Nephron progenitor cell (in vitro differentiated cells): ENCODE measurements around the gene ZNF367.

Experiments used
- DNase-seq: peaks from one replicate; pipeline ENCODE4 v3.0.0; 2021
- H3K27ac Mint-ChIP-seq: 2 replicates; pipeline ENCODE4 v1.8.0; 2021; ENCODE audit warnings: mild to moderate bottlenecking, moderate library complexity, mixed read lengths
- H3K27me3 Mint-ChIP-seq: 2 replicates; pipeline ENCODE4 v1.8.0; 2021; ENCODE audit warnings: mild to moderate bottlenecking, low read depth, mixed read lengths; ENCODE audit not compliant: poor library complexity
- H3K36me3 Mint-ChIP-seq: 2 replicates; pipeline ENCODE4 v1.8.0; 2021; ENCODE audit warnings: low read depth, mixed read lengths
- H3K4me1 Mint-ChIP-seq: 2 replicates; pipeline ENCODE4 v1.8.0; 2021; ENCODE audit warnings: mixed read lengths
- H3K4me3 Mint-ChIP-seq: 2 replicates; pipeline ENCODE4 v1.8.0; 2021; ENCODE audit warnings: mild to moderate bottlenecking, moderate library complexity, mixed read lengths
- H3K9me3 Mint-ChIP-seq: 2 replicates; pipeline ENCODE4 v1.8.0; 2021; ENCODE audit warnings: mild to moderate bottlenecking, moderate library complexity, mixed read lengths
- TF ChIP-seq, protein P1 (sequence below): fragments of 200-600 bp; sonication (generic); IDR thresholded peaks from 2 replicates; pipeline ENCODE4 v1.5.0; 2021; ENCODE audit warnings: antibody characterized with exemption

Gene ZNF367

DNA sequence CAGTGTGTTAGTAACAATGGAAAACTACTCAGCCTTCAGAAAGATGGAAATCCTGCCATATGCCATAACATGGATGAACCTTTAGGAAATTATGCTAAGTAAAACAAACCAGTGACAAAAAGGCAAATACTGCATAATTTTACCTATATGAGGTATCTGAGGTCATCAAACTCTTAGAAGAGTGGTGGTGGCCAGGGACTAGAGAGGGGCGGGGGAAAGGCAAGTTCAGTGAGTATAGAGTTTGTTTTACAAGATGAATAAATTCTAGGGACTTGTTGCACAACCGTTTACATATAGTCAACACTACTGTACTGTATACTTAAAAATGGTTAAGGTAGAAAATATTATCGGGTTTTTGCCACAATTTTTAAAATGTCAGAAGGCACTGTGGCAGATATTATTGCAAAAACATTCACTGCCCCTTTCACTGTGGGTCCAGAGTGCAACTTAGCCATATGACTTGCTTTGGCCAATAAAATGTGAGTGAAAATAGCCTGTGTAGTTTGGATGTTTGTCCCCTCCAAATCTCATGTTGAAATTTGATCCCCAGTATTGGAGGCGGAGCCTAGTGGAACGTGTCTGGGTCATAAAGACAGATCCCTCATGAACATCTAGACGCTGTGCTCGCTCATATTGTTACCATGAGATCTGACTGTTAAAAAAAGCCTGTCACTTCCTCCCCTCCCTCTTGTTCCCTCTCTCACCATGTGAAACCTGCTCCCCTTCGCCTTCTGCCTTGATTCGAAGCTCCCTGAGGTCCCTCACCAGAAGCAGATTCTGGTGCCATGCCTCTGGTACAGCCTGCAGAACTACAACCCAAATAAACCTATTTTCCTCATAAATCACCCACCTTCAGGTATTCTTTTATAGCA, 9.5 kb downstream of the ZNF367 start:
- H3K9me3 Mint-ChIP-seq, result peaks cover 12% of the 10 kb centered on the region
- no peak overlapping the region for H3K4me3 Mint-ChIP-seq
- H3K27ac Mint-ChIP-seq, result peak overlapping the region; percentile 10
- TF ChIP-seq, protein P1, sequence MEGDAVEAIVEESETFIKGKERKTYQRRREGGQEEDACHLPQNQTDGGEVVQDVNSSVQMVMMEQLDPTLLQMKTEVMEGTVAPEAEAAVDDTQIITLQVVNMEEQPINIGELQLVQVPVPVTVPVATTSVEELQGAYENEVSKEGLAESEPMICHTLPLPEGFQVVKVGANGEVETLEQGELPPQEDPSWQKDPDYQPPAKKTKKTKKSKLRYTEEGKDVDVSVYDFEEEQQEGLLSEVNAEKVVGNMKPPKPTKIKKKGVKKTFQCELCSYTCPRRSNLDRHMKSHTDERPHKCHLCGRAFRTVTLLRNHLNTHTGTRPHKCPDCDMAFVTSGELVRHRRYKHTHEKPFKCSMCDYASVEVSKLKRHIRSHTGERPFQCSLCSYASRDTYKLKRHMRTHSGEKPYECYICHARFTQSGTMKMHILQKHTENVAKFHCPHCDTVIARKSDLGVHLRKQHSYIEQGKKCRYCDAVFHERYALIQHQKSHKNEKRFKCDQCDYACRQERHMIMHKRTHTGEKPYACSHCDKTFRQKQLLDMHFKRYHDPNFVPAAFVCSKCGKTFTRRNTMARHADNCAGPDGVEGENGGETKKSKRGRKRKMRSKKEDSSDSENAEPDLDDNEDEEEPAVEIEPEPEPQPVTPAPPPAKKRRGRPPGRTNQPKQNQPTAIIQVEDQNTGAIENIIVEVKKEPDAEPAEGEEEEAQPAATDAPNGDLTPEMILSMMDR, result no peak
- no peak for DNase-seq
- H3K4me1 Mint-ChIP-seq, result peaks cover 7% of the 10 kb centered on the region
- H3K27me3 Mint-ChIP-seq, result peaks cover 3% of the 10 kb centered on the region
- peaks cover 52% of the 10 kb centered on the region for H3K36me3 Mint-ChIP-seq

DNA sequence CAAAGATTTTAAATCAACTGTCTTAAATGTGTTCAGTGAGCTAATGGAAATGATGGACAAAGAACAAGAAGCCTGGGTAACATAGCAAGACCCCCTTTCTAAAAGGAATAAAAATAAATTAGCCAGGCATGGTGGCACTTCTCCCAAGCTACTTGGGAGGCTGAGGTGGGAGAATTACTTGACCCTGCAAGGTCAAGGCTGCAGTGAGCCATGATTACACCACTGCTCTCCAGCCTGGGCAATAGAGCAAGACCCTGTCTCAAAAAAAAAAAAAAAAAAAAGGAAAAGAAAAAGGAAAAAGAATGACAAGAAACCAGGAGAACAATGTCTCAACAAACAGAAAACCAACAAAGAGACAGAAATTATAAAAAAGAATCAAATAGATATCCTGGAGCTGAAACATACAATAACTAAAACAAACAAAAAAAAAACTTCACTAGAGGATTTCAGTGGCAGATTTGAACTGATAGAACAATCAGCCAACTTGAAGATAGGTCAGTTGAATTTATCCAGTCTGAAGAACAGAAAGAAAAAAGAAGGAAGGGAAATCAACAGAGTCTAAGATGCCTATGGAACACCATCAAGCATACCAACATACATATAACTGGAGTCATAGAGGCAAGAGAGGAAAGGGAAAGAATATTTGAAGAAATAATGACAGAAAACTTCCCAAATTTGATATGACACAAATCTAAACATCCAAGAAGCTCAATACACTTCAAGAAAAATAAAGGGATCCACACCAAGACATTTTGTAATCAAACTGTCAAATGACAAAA, 17.8 kb downstream of the ZNF367 start:
- H3K27me3 Mint-ChIP-seq, result peaks cover 5% of the 10 kb centered on the region

DNA sequence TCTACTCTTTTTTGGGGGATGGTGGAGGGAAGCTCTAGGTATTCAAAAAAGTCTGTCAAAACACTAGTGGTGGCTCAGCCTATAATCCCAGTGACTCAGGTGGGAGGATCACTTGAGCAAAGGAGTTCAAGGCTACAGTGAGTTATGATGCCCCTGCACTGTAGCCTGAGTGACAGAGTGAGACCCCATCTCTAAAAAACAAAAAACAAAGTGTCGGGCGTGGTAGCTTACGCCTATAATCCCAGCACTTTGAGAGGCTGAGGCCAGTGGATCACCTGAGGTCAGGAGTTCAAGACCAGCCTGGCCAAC, 18.9 kb downstream of the ZNF367 start:
- Mint-ChIP-seq H3K27ac (peak overlapping the region; percentile 94), H3K9me3 (peaks cover 31% of the 10 kb centered on the region), H3K27me3 (peaks cover 3% of the 10 kb centered on the region), H3K4me1 (peaks cover 25% of the 10 kb centered on the region), H3K36me3 (peaks cover 47% of the 10 kb centered on the region), H3K4me3 (no peak overlapping the region)
- TF ChIP-seq, protein P1, result no peak
- DNase-seq, result no peak

More for the DNA sequence above, 17.8 kb downstream of the ZNF367 start:
- peaks cover 22% of the 10 kb centered on the region for H3K4me1 Mint-ChIP-seq
- H3K27ac Mint-ChIP-seq, result no peak overlapping the region
- DNase-seq, result no peak
- peaks cover 53% of the 10 kb centered on the region for H3K36me3 Mint-ChIP-seq
- H3K9me3 Mint-ChIP-seq, result peaks cover 34% of the 10 kb centered on the region
- no peak overlapping the region for H3K4me3 Mint-ChIP-seq
- TF ChIP-seq, protein P1, result no peak

DNA sequence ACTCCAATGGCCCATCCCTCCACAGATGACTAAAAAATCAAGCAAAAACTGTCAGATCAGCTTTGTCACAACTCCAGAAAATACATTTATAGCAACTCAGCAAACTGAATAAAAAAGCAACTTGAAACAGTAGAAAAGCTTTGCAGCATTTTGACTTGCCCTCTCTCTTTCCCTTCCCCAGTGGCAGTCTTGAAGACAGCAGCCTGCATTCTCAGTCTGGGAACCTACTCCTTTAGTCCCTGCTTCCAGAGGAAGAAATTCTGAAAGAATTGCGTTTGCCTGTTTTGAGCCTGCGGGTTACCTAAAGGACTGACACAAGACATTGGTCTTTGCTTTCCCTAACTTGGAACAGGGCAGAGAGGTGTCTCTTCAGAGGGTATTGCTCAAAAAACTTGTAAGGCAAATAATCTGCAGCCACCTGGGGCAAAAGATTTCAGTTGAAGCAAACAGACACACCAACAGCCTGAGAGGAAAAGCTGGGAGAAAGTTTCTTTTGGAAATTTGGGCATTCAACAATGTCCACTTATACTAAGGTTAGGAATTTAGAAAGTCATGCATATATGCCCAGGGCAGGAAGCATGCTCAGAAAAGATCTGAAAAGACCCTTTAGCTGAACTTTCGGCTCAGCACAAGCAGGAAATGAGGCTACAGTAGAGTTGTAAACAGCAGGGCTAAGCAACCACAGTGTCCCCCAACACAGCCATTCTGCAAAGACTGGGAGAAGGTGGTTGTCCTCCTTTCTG, 19.4 kb downstream of the ZNF367 start:
- H3K27me3 Mint-ChIP-seq, result peaks cover 6% of the 10 kb centered on the region
- H3K9me3 Mint-ChIP-seq, result peaks cover 29% of the 10 kb centered on the region
- H3K27ac Mint-ChIP-seq, result peak overlapping the region; percentile 94
- peaks cover 46% of the 10 kb centered on the region for H3K36me3 Mint-ChIP-seq
- TF ChIP-seq, protein P1, result no peak
- H3K4me3 Mint-ChIP-seq, result no peak overlapping the region
- H3K4me1 Mint-ChIP-seq, result peaks cover 25% of the 10 kb centered on the region
- no peak for DNase-seq

DNA sequence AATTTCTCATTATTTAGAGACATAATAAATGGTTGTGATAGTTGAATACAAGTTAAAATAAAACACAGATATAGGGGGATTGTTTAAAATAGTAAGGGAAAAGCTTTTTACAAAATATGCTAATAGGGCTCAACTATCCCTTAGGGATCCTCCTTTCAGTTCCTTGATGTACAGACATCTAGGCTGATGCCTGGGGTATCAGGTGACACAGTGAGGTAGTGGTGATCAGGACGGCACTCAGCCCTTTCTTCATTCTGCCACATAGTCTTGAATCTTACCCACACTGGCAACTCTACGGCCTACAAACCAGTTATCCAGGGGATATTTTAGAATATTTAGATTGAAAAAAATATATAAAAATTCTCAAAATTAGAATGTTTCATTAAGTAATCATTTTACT, 22.2 kb downstream of the ZNF367 start:
- Mint-ChIP-seq H3K4me1 (peaks cover 25% of the 10 kb centered on the region), H3K4me3 (no peak overlapping the region), H3K36me3 (peaks cover 42% of the 10 kb centered on the region), H3K27me3 (peaks cover 6% of the 10 kb centered on the region), H3K9me3 (peaks cover 13% of the 10 kb centered on the region), H3K27ac (no peak overlapping the region)
- TF ChIP-seq, protein P1, result no peak
- no peak for DNase-seq
